Measurements from ENCODE around the gene SMG6. TPM values are rescaled to one million over a fixed set of nuclear protein-coding genes. Genes with fewer than 3 reads are reported as not detected.
A peak's percentile ranks its signal among the peaks of the same experiment; 100 is the strongest.

Gene SMG6
- total RNA-seq, 8 experiments from 2014 or later = 18.5 to 54.9 (median 30.6) TPM

DNA sequence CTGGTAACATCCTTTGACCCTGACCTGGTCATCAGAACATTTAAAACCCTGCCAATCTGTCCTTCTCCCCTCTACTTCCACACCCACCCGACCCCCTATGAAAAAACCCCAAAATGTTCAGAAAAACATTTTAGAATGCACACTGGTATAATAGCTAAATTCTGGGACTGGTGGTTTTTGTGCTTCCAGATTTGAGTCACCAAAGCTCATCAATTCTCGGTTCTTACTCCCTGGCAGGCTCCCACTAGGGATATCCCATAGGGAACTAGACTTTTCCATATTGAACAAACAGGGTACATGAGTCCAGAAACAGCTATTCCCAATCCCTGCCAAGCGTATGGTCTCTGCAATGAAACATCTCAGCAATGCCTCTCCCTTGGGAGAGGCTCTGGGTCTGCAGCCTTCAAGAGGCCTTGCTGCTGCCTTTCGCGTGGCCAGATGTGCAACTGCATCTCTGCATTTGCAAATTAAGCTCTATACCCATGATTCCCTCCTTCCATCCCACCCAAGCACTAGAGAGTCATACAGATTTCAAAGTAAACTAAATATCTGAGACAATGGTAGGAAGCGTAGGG, 67.7 kb downstream of the SMG6 start:
- WGBS, 10 experiments = 21 to 100% (median 83%) methylated on average over 1 to 4 of the region's 6 CpGs; no CpG with 5 or more reads in 3 of the 10 experiments
- peak in 5 of 8 experiments; percentile 24 to 57 (median 35) for ATAC-seq (replicated peaks in 6 of 8)
- in situ Hi-C loops (cut with MboI; ENCODE audit: low pct_unique_long_range_greater_than_20kb in 2 of 9, low sequenced_read_pairs in 9 of 9, unreplicated experiment in 9 of 9) = loop anchor here in 4 of 9 experiments (25.0 kb wide), 2 partner anchors 149 to 174 kb away; partner anchors contain the start of gene HIC1 (in 3 of the 4)
- no peak overlapping the region for H3K4me3 ChIP-seq
- H3K4me1 ChIP-seq (replicated peaks in 1 of 2) = peaks cover 0 to 8% of the 10 kb centered on the region in 2 donors
- H3K27ac ChIP-seq = no peak overlapping the region

DNA sequence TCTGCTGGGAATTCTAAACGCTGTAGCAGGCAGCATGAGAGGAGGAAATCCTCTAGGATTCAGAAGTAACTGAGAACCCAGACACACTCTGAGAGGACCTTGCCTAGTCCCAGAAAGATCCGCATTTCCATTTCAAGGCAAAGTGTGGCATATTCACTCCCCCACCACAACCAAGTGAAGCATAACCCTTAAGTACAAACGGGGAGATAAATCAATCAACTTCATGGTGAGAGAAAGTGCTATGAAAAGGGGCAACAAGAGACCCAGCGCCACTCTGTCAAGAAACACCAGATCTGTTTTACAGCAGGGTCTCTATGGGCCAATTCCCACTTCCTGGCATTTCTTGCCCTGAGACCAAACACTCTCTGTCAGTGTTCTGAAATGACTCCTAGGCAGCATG, 68.3 kb downstream of the SMG6 start:
- in situ Hi-C loops (cut with MboI; ENCODE audit: low pct_unique_long_range_greater_than_20kb in 2 of 9, low sequenced_read_pairs in 9 of 9, unreplicated experiment in 9 of 9) = loop anchor here in 4 of 9 experiments (25.0 kb wide), 2 partner anchors 148 to 173 kb away; partner anchors contain the start of gene HIC1 (in 3 of the 4)
- Histone ChIP-seq H3K4me3 (no peak overlapping the region), H3K4me1 (replicated peaks in 1 of 2) (peaks cover 0 to 8% of the 10 kb centered on the region in 2 donors), H3K27ac (no peak overlapping the region)
- WGBS, 10 experiments = 22 to 100% (median 67%) methylated on average over 1 to 3 of the region's 4 CpGs; no CpG with 5 or more reads in 1 of the 10 experiments
- no peak for ATAC-seq (replicated peaks in 6 of 8)

DNA sequence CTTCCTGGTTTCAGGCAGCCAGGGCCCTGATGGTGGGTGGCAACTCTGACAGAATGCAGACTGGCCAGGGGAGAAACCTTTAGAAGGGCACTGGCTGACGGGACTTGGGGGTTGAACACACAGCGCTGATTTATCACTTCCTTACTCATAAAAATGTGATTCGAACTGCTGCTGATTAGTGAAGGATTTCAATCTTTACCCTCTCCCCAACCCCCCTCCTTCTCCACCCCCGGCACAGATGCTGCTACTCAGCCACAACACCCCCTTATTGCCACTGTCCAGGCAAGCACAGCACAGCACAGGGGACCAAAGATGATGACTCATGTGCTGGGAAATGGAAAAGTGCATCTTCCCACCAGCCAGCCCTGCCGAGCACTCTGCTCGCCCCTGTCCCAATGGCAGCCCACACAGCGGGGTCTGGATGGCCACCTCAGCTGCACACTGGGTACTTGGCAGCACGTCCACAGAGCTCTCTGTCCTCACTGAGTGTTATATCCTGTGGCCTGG, 70.1 kb downstream of the SMG6 start:
- WGBS, 10 experiments = 0 to 90% (median 49%) methylated on average over 1 to 3 of the region's 8 CpGs; no CpG with 5 or more reads in 6 of the 10 experiments
- H3K4me3 ChIP-seq = no peak overlapping the region
- peaks cover 0 to 8% of the 10 kb centered on the region in 2 donors for H3K4me1 ChIP-seq (replicated peaks in 1 of 2)
- H3K27ac ChIP-seq = no peak overlapping the region
- ATAC-seq (replicated peaks in 6 of 8) = peak; percentile 7 to 90 (median 76)
- in situ Hi-C loops (cut with MboI; ENCODE audit: low pct_unique_long_range_greater_than_20kb in 2 of 9, low sequenced_read_pairs in 9 of 9, unreplicated experiment in 9 of 9) = loop anchor here in 4 of 9 experiments (25.0 kb wide), 2 partner anchors 146 to 171 kb away; partner anchors contain the start of gene HIC1 (in 3 of the 4)

DNA sequence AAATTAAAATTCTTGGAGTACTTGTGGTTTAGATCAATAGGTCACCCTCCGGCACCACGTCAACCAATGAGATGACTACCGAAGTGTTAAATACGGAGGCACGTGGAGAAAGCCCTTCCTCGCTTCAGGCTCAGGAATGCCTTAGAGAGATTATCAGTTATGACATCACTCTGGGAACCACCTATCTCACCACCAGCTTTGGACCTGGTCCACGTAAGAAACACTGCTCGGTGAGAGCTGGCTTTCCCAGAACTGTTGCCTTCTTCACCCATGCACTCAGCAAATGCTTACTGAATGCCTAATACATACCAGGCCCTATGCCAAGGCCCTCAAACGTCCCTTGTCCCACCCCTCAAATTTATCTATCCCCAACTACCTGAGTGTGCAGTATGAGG, 71.3 kb downstream of the SMG6 start:
- in situ Hi-C loops (cut with MboI; ENCODE audit: low pct_unique_long_range_greater_than_20kb in 2 of 9, low sequenced_read_pairs in 9 of 9, unreplicated experiment in 9 of 9) = loop anchor here in 4 of 9 experiments (25.0 kb wide), 2 partner anchors 145 to 170 kb away; partner anchors contain the start of gene HIC1 (in 3 of the 4)
- Histone ChIP-seq H3K27ac (no peak overlapping the region), H3K4me3 (no peak overlapping the region), H3K4me1 (replicated peaks in 1 of 2) (peaks cover 0 to 8% of the 10 kb centered on the region in 2 donors)
- WGBS, 10 experiments = 12 to 100% (median 88%) methylated on average over 2 to 9 of the region's 9 CpGs; no CpG with 5 or more reads in 1 of the 10 experiments
- ATAC-seq (replicated peaks in 6 of 8) = peak in 2 of 8 experiments; percentile 6 to 17

DNA sequence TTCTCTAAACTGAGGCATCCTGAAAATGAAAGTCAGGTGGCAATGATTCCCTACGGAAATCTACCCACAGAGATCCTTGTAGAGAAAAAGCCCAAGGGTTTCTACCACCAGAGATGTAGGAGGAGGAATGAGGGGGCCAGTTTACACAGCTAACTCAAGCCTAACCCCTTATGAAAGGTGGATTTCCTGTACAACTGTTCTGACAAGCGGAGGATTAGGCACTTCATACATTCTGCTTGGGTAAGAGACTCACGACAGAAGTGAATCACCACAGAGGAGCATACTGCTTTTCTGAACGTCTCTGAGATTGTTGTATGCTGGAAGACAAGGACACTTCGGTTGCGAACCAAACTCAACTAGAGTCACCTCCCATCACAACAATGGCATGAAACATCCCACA, 72.7 kb downstream of the SMG6 start:
- in situ Hi-C loops (cut with MboI; ENCODE audit: low pct_unique_long_range_greater_than_20kb in 2 of 9, low sequenced_read_pairs in 9 of 9, unreplicated experiment in 9 of 9) = loop anchor here in 4 of 9 experiments (25.0 kb wide), 2 partner anchors 144 to 169 kb away; partner anchors contain the start of gene HIC1 (in 3 of the 4)
- Histone ChIP-seq H3K4me3 (no peak overlapping the region), H3K27ac (no peak overlapping the region), H3K4me1 (replicated peaks in 1 of 2) (peaks cover 0 to 8% of the 10 kb centered on the region in 2 donors)
- ATAC-seq (replicated peaks in 6 of 8) = no peak
- 0 to 100% (median 61%) methylated on average over 1 to 6 of the region's 6 CpGs; no CpG with 5 or more reads in 3 of the 10 experiments for WGBS, 10 experiments

DNA sequence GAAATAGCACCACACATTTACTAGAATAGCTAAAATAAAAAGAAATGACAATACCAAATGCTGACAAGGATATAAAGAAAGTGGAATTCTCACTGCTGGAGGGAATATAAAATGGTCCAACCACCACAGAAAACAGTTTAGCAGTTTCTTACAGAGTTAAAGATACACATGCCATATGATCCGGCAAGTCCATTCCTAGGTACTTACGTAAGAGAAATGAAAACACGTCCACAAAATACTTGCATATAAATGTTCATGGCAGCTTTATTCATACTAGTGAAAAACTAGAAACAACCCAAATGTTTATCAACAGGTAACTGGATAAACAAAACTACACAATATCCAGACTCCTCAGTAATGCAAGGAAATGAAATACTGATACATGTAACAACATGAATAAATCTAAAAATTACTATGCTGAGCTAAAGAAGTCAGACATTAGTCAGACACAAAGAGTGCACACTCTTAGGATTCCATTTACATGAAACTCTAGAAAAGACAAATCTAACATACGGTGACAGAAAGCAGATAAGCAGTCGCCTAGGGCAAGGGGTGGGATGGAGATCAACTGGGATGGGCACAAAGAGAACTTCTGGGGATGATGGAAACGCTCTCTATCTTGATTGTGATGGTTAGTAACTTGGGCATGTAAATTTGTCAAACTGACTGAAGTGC, 76.4 kb downstream of the SMG6 start:
- in situ Hi-C loops (cut with MboI; ENCODE audit: low pct_unique_long_range_greater_than_20kb in 2 of 9, low sequenced_read_pairs in 9 of 9, unreplicated experiment in 9 of 9) = loop anchor here in 4 of 9 experiments (25.0 kb wide), 2 partner anchors 140 to 165 kb away; partner anchors contain the start of gene HIC1 (in 3 of the 4)
- Histone ChIP-seq H3K27ac (no peak overlapping the region), H3K4me3 (no peak overlapping the region), H3K4me1 (replicated peaks in 1 of 2) (peaks cover 8 to 12% of the 10 kb centered on the region in 2 donors)
- WGBS, 10 experiments = 12 to 100% (median 86%) methylated on average over 2 to 6 of the region's 6 CpGs; no CpG with 5 or more reads in 1 of the 10 experiments
- ATAC-seq (replicated peaks in 6 of 8) = peak in 3 of 8 experiments; percentile 8 to 47 (median 37)

DNA sequence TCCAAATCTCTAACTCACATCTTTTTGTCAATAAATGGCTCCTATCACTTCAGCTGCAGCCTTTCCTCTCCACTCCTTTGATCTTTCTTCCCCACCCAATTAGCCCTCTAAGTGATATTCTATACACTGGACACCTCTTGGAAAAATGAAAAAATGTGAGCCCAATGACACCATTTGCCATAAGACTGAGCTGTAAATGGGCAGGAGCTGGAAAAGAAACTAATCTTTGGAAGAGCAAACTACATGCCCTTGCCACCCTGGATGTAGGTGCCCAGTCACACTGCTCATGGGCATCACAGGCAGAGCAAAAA, 80.0 kb downstream of the SMG6 start:
- no peak for ATAC-seq (replicated peaks in 6 of 8)
- Histone ChIP-seq H3K4me1 (replicated peaks in 1 of 2) (peaks cover 8 to 12% of the 10 kb centered on the region in 2 donors), H3K27ac (peak overlapping the region in 1 of 2 donors; percentile 40), H3K4me3 (no peak overlapping the region)
- in situ Hi-C loops (cut with MboI; ENCODE audit: low pct_unique_long_range_greater_than_20kb in 2 of 9, low sequenced_read_pairs in 9 of 9, unreplicated experiment in 9 of 9) = no loop called here

DNA sequence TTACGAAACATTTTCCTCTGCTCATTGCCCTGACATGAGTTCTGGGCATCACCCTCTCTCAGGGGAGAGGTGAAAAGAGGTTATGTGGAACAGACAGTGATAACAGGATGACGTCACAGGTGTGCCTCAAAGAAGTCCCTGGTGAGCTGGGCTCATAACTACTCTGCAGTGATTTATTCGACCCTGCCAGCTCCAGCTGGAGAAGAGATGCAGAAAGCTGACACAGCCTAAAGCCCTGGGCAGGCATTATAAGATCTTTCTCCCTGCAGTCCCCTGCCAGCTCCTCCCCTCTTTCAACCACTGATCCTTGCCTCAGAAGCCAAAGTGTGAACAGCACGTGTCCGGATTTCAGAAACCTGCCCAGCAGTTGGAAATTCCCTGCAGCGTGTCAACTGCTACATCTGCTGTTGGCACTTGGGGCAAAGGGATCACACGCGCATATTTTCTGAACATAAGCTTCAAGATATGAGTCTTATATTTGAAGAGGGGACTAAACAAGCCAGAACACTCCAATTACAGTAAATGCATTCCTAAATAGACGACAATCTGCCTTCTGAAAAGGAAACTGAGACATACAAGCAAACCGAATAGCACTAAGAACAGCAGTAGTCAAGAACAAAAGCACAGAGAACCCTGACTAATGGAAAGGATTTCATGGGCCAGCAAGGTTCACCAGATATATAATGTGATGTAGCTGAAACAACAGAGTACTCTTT, 80.5 kb downstream of the SMG6 start:
- in situ Hi-C loops (cut with MboI; ENCODE audit: low pct_unique_long_range_greater_than_20kb in 2 of 9, low sequenced_read_pairs in 9 of 9, unreplicated experiment in 9 of 9) = no loop called here
- Histone ChIP-seq H3K27ac (peak overlapping the region in 1 of 2 donors; percentile 40), H3K4me3 (no peak overlapping the region), H3K4me1 (replicated peaks in 1 of 2) (peaks cover 8 to 12% of the 10 kb centered on the region in 2 donors)
- peak; percentile 57 to 100 (median 96) for ATAC-seq (replicated peaks in 6 of 8)
- 27 to 100% (median 86%) methylated on average over 1 to 8 of the region's 10 CpGs for WGBS, 10 experiments

DNA sequence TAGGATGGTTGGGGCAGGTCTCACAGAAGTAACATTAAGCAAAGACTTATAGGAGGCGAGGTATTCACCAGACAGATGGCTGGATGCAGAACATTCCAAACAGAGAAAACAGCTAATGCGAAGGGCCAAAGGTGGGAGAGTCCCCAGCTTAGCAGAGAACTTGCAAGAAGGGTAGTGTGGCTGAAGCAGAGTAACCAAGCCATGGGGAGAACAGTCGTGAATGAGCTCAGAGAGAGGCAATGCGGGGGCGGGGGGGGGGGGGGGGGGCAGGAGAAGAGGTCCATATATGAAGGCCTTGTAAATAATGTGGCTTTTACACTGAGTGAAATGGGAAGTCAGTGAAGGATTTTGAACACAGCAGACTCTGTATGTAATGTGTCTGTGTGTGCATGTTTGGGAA, 81.3 kb downstream of the SMG6 start:
- ATAC-seq (replicated peaks in 6 of 8) = no peak
- Histone ChIP-seq H3K4me1 (replicated peaks in 1 of 2) (peaks cover 8 to 12% of the 10 kb centered on the region in 2 donors), H3K27ac (no peak overlapping the region), H3K4me3 (no peak overlapping the region)
- WGBS, 10 experiments = 90 to 100% (median 96%) methylated on average over 1 to 2 of the region's 5 CpGs; no CpG with 5 or more reads in 6 of the 10 experiments
- in situ Hi-C loops (cut with MboI; ENCODE audit: low pct_unique_long_range_greater_than_20kb in 2 of 9, low sequenced_read_pairs in 9 of 9, unreplicated experiment in 9 of 9) = no loop called here

DNA sequence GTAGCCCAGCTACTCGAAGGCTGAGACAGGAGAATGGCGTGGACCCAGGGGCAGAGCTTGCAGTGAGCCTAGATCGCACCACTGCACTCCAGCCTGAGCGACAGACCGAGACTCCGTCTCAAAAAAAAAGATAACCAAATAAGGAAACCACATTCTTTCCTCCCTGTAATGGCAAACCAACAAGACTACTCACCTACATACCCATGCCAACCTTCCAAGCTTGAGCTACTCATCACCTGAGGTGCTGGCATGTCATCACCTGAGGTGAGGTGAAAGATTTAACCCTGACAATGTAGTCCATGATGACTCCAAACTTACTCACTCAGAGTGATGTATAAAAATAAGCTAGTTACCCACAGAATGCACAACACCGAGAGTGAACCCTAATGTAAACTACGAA, 85.2 kb downstream of the SMG6 start:
- Histone ChIP-seq H3K4me1 (replicated peaks in 1 of 2) (peaks cover 37 to 38% of the 10 kb centered on the region in 2 donors), H3K4me3 (no peak overlapping the region), H3K27ac (no peak overlapping the region)
- ATAC-seq (replicated peaks in 6 of 8) = no peak
- WGBS, 10 experiments = 0 to 100% (median 91%) methylated on average over 1 to 5 of the region's 8 CpGs; no CpG with 5 or more reads in 2 of the 10 experiments
- in situ Hi-C loops (cut with MboI; ENCODE audit: low pct_unique_long_range_greater_than_20kb in 2 of 9, low sequenced_read_pairs in 9 of 9, unreplicated experiment in 9 of 9) = no loop called here

DNA sequence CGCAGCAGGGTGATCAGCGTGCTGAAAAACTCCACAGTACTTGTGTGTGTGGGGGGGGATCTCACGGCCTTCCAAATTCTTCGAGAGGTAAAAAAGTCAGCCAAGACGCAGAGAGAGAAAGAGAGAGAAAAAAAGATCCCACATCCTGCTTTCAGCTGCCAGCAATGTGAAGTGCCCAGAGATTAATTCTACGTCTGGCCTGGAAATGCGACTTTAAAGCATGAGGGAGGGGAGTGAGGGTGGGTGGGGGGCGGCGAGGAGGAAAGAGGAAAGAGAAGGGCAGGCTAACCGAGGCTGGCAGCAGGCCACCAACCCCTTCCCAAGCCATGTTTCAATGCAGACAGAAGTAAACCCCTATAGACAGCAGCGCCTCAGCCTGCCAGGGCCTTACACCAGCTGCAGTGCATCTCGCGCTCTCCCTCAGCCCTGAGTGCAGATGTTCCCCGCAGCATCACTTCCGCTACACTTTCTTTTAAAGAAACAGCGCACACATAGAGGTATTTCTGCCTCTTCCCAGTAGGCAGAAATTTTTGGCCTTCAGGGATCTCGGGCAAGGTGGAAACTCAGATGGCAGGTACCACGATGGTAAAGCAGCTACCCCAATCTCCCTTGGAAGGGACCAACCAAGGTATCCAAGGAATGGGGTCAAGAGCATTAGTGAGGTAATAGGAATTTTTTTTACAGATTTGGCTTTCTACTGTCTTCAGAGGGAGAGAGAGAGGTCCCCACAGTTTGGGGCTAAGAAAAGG, 87.8 kb downstream of the SMG6 start:
- peak overlapping the region in 1 of 2 donors; percentile 44 for H3K27ac ChIP-seq
- peak; percentile 58 to 92 (median 64) for ATAC-seq (replicated peaks in 6 of 8)
- 0 to 100% (median 42%) methylated on average over 1 to 7 of the region's 18 CpGs; no CpG with 5 or more reads in 3 of the 10 experiments for WGBS, 10 experiments
- H3K4me1 ChIP-seq (replicated peaks in 1 of 2) = peaks cover 31 to 36% of the 10 kb centered on the region in 2 donors
- in situ Hi-C loops (cut with MboI; ENCODE audit: low pct_unique_long_range_greater_than_20kb in 2 of 9, low sequenced_read_pairs in 9 of 9, unreplicated experiment in 9 of 9) = no loop called here
- no peak overlapping the region for H3K4me3 ChIP-seq

Data from motor neuron (in vitro differentiated cells).